Measurements from ENCODE around the gene RNF121.

Gene RNF121

DNA sequence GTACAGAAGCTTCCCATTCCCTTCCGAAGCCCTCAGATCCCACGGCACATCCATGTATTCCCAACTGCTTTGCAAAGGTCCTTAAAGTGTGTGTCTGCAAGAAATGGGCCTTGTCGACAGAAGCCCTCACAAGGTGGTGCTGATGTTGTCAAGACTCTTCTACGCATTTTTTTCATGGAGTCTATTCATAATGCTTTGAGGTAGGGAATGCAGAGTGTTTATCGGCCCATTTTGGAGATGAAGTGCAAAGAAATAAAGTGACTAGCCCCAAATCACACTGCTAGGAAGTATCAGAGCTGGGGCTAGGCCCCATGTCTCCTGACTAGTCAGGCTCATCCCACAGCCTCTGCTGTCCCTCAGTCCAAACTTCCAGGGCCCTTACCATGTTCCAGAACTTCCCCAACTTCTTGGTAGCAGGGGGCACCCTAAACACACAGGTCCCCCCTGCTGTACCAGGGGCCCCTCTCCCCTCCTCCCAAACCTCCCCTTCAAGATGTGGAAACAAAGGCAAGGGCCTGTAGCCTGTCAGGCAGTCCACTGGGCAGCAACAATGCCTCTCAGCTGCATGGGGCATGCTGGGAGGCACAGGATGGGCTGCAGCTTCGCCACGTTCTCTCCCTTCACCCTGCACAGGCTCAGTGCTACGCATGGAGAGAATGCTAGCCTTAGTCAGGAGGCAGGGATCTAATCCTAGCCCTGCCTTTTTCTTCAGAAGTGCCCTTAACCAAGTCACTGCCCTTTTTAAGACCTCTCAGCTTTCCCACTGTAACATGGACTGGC lies 77.7 kb downstream of the RNF121 start:
- DNase-seq (ENCODE audit: low read depth), result no peak

DNA sequence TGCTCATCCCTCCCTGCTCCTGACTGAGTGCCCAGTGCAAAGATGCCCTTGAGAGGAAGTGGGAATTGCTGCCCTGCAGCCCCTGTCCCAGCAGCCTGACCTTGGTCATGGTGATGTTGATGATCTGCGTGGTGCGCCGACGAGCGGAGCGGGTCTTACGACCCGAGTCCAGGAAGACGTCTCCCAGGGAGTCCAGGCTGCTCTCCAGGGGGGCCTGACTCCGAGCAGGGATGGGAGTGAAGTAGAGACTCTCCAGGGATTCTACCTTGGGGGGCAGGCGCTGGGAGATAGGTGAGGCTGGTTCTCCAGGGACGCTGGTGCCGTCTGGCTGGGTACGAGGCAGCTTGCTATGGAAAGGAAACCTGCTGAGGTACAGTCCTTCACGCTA lies 78.2 kb downstream of the RNF121 start:
- no peak for DNase-seq (ENCODE audit: low read depth)

DNA sequence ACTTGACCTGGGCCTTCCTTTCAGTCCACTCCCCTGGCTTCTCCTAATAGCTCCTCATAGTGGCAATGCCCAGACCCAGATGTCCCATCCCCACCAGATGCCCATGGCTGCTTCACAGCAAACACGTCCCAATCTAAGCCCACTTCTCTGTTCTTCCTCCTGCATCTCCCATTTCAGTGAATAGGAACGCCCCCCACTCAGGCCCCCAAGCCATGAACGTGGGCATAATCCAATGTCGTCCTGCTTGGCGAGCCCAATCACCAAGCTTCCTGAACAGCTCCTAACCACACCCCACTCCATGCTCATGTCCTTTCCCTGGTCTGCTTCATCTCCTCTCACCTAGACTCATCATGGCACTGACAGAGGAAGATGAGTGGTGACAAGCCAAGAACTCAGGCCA lies 78.7 kb downstream of the RNF121 start:
- DNase-seq (ENCODE audit: low read depth), result no peak

DNA sequence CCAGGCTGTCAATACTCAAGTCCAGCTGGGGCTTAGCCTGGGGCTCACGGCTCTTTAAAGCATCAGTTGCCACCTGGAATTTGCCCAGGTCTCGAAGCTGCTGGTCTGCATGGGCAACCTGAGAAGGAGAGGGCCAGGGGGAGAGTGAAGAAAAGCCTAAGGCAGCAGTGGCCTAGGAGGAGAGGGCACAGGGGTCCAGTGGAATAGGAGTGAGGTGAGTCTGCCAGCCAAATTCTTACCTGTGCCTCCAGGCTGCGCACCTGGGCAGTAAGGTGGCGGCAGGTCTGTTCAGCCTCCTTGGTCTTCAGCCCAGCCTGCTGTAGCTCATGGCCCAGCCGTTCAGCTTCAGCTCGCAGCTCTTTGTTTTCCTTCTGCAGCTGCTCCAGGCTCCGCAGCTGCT lies 79.9 kb downstream of the RNF121 start:
- no peak for DNase-seq (ENCODE audit: low read depth)

DNA sequence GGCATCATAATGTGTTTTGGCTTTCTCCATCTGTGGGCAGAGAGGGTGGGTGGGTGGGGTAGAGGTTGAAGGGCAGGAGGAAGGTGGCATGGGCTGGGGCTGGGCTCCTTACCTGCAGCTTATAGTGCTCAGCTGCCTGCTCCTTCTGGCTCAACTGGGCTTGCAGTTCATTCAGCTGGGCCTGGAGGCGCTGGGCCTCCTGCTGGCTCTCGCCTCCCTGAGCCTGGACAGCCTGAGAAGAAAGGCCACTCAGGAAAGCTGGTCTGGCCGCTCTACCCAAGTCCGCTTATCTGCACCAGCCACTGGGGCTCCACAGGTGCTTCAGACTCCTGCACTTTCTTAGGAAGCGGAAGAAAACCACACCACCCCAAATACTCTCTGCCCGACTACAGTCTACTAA lies 80.3 kb downstream of the RNF121 start:
- no peak for DNase-seq (ENCODE audit: low read depth)

DNA sequence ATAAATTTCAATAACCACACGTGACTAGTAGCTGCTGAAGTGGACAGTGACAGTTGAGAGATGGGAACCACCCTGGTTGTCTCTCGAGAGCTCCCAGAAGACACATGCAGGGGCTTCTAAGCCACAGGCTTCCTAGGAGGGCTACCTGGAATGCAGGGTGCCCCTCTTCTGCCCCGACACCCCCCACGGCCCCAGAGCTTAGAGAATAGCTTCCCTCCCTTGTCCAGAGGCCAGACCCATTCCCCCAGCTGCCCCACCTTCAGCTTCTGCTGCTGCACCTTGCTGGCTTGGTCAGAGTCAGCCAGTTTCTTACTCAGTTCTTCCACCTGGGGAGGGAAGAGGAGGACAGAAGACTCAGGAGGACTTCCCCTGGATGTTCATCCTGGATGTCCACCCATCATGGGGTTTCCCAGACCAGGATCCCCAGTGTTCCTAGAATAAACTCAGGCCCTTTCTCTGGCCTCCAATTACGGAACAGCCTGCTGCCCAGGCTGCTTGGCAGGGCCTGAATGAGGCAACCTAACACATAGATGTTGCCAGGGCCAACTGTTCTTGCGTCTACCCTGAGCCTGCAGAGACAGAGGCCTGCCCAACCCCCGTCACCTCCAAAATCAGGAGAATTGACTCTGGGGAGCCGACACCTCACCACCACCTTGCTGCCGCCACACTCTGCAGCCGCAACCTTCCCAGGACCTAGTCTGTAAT lies 81.8 kb downstream of the RNF121 start:
- DNase-seq (ENCODE audit: low read depth), result no peak

DNA sequence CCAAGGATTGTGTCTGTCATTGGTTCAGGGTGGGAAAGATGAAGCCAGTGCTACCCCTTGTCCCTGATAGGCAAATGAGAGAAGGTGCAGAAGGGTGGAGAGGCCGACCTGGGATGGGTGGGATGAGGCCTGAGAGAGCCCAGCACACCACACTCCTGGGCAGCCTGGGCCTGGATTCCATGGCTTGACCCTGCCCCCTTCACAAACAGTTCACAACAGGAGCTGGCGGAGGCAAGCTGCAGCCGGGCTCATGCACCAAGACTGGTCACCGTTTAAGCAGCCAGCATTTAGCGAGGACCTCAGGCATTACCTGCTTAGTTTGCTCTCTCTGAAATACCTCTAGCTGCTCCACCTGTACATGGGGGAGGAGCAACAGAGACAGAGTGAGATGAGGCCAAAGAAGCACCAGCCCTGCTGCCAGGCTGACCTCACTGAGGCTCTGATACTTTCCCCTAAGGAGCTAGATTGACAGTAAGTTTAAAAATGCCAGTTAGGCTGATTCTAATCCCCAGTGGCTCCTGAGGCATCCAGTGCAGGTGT lies 83.3 kb downstream of the RNF121 start:
- no peak for DNase-seq (ENCODE audit: low read depth)

DNA sequence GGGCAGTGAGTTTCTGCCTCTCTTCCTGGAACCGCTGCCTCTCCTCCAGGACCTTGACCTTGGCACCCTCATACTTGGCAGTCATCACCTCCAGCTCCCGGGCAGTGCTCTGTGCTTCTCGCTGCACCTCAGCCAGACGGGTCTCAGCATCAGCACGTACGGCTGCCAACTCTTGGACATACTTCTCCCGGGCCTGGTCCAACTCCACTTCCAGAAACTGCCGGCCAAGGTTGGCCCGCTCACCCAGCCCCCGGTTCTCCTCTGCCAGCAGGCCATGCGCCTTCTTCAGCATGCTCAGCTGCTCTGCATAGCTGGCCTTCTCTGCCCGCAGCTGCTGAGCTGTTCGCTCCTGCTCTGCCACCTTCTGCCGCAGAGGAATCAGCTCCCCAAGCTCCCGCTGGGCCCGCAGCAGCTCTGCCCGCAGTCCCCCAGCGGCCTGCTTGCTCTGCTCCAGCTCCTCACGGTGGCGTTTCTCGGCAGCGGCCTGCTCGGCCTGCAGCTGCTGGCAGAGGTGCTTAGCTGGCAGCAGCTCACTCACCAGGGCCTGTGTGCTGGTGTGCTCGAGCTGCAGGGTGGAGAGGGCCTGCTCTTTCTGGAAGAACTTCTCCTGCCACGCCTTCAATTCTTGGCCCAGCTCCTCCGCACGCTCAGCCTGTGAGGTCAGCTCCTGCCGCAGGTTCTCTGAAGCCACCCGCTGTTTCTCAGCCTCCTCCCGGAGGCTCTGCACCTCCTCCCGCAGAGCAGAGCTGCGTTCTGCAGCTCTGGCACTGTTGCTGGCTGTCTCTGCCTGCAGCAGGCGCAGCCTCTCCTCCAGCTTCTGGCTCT lies 84.3 kb downstream of the RNF121 start:
- no peak for DNase-seq (ENCODE audit: low read depth)

DNA sequence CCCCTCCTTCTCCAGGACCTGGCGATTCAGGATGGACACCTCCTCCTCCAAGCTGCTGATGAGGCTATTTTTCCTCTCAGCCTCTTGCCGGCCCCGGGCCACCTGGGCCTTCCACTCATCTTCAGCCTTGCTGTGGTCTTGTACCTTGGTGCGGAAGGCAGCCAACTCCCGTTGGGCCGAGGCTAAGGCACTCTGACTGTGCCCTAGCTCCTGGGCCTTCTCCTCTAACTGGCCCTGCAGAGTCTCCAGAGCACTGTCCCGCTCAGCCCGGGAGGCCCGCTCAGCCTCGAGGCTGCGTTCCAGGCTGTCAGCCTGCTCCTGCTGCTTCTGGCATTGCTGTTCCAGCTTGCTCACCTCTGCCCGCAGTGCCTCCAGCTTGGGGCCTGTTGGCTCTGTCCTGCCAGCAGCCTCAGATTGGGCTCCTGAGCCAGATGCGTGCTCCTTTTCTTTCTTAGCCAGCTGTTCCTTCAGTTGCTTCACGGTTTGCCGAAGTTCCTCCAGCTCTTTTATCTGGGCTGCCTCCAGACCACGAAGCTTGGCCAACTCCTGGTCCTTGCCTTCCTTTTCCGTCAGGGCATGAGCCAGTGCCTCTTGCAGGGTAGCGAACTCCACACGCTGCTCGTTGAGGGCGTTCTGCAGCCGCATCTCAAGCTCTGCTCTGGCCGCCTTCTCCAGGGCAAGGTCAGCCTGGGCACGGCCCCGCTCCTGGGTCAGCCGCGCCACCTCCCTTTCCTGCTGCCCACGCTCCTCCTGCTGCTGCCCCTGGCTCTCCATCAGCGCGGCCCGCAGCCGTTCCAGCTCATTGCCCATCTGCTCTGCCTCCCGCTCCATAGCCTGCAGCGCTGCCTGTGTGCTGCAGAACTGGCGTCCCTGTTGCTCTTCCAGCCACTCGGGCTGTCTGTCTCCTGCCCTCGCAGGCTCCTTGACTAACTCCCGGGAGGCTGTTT lies 85.2 kb downstream of the RNF121 start:
- DNase-seq (ENCODE audit: low read depth), result no peak

DNA sequence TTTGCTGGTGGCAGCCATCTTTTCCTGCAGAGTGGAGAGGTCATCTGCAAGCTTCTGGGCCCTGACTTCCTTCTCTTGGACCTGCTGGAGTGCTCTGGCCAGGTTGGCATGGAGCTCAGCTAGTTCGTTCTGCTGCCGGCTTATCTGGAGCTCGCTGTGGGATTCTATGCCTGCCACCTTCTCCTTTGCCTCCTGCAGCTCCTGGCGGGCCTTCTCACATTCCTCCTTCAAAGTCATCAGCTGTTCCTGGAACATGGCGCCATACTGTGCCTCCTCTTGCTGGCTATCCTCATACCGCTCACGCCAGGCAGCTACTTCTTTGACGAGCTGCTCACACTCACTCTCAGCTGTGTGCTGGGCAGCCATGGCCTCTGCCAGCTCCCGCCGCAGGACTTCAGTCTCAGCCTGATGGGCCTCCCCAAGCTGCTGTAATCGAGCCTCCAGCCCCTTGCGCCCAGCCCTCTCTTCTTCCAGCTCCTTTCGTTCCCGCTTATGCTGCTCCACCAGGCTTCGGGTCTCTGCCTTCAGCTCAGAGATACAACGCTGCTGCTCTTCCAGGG lies 86.0 kb downstream of the RNF121 start:
- DNase-seq (ENCODE audit: low read depth), result no peak

DNA sequence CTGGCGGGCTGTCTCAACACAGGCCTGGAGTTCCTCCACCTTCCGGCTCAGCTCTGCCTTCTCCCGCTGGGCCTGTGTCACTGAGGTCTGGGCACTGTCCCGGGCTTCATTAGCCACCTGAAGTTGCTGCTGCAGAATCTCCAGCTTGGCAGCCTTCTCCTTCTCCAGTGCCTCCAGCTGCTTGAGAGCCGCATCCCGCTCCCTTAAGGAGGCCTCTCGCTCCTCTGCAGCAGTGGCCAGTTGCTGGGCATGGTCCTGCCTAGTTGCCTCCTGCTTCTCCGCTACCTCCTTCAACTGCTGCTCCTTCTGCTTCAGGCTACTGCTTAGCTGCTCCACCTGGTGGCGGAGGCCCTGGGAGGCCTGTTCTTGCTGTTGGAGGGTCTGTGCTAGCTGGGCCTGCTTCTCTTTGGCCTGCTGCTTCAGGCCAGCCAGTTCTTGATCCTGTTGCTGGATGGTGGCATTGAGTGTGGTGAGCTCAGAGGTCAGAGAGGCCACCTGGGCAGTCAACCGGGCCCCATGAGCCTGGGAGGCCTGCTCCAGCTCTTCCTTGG lies 86.7 kb downstream of the RNF121 start:
- no peak for DNase-seq (ENCODE audit: low read depth)

DNA sequence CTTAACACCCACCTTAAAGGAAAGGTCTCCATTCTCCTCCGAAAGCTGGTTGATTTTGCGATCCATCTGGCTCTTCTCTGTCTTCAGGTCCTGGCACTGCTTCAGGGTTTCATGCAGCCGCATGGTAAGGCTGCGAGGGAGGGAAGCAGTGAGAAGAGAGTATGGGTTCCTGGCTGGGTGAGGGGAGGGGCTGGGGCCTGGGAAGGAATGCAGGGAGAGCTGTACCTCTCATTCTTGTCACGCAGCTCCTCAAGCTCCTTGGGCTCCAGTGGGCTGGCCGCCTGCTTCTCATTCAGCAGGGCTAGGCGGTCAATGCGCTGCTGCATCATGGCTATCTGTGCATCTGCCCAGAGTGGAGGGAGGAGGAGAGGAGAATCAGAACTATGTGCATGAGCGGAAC lies 89.3 kb downstream of the RNF121 start:
- DNase-seq (ENCODE audit: low read depth), result no peak

DNA sequence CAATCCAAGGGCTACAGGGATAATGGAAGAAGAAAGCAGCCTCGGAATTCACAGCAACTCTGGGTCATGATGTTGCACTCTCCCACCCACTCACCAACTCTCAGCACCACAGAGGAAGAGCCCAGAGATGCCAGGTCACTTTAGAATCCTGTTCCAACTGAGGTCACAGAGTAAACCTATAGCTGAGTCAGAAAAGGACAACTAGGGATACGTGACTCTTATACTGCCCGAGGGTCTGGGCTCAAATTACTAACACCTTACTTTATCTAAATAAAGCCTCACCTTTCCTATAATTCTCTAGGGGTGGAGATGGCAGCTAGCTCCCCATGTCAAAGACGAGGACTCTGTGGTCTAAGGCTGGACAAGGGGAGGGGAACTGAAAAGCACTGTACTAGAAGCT lies 94.5 kb downstream of the RNF121 start:
- DNase-seq (ENCODE audit: low read depth), result no peak

DNA sequence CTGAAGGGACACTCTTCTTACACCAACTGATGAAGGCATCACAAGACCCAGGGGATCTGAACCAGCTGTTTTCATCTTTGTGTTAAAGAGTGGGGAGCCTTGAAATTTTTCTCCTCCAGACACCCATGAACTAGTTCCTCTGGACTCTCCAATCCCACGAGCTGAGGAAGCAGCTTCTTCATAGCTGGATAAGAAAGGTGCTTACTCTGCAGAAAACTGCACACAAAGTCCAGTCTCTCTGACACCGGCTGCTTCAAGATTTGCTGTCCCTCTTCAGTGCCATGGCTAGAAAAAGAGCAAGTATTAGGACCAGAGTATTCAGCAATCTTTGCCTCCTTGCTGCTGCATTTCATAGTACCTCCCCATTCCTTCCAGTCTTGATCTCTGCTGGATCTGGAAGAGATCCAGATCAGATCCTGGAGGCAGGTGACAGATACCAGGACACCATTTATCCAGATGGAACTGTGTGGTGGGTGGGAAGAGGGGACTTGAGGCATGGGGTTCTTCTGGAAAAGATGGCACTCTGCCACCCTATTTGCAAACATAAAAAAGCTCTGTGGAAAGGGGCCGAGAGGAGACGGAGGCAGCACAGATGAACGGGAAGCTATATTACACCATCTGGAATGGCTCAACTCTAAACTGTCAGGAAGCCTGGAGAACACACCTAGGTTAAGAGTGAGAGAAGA lies 95.4 kb downstream of the RNF121 start:
- DNase-seq (ENCODE audit: low read depth), result no peak

DNA sequence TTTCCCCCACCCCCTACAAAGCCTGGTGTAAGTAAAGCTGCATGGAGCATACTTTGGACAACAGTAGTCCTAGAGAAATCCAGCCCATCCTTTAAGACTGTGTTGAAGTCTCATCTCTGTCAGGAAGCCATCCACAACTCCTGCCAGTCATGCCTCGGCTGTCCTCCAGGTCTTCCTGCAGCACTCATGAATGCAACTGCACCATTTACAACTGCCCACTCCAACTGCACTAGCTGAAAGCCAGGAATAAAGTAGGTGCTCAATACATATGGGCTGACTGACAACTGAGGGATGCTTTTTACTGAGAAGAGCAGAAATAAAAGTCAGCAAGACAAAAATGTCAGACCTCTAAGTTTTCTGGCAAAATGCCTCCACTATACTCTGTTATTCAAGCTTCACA lies 97.2 kb downstream of the RNF121 start:
- no peak for DNase-seq (ENCODE audit: low read depth)

DNA sequence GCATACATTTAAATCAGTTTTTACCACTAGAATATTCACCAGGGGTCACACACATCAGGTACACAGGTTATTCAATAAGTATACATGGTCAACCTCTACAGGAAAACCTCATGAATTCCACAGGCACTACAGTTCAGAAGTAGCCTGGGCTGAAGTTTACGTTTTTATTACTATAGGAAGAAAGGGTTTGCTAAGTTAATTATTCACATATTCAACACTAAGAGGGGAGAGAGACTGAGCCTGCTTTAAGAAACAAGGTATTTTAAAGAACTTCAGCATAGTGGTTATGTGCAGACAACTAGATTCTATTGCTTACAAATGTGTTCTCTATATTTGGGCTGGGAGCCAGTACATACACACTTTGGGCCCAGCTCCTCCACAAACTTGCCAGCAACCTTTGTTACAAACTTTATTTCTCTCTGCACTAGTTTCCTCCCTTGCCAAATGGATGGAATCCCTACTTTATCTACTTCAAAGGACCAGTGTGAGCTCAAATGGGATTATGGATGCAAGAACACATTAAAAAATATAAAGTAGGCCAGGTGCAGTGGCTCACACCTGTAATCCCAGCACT lies 101.7 kb downstream of the RNF121 start:
- DNase-seq (ENCODE audit: low read depth), result no peak

DNA sequence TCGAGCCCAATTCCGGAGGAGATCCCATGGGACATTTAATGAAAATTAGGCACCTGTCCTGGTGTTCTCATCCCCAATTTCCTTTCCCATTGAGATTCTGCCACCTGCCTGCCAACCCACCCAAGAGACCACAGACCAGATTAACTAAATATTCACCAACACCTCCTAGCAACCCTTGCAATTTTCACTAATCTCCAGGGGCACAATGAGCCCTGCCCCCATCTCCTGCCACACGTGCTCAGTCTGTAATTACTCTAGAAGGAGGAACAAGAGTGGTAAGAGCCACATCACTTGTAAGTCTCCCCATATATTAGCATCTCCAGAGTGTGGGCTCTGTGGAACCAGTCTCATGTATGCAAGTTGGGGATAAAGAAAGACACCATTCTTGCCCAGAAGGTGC lies 107.8 kb downstream of the RNF121 start:
- DNase-seq (ENCODE audit: low read depth), result no peak

DNA sequence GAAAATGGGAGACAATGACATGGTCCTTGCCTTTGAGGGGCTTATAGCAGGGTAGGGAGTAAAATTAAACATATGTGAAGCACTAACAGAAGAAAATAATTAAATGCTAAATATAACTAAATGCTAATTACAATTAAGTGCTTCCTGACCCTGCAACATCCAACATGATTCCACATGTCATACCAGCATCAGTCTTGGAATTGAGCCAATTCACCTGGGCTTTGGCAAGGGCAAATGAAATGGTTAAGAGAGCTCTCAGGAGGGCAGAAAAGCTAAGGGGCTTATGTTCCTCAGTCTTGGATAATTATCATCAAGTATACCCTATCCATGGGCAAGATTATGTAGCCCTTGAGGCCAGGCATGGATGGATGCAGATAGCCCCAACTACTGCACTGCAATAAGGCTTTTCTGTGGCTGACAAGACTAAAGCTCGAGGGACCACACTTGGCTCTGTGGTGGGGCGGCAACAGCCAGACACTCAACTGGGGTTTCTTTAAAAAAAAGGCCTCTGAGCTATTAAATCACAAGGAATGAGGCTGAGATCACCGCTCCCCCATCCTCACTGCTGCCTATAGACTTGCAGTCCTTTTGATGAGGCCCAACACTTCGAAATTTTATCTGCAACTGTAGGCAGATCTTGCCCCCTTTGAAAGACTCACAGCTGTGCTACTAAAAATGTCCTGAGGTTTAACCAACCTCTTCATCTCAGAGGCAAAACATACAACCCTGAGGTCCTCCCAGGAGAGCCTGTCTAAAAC lies 108.9 kb downstream of the RNF121 start:
- no peak for DNase-seq (ENCODE audit: low read depth)

DNA sequence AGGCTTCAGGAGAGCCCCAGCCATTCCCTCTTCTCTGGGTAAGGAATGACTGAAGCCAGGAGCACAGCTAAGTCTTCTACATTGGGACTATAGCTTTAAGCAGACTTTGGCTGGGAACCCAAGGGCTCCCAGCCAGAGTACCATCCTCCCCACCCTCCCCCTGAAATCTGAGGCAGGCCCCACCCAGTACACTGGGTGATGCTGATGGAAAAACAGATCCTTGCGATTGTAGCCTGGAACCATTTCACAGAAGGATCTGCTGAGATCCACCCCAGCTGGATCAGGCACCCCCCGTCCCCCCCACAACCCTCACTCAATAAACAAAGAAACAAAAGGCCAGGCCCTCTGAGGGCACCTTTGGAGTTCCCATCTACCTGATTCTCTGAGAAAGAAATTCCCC lies 109.6 kb downstream of the RNF121 start:
- no peak for DNase-seq (ENCODE audit: low read depth)

All from T-helper 22 cell (primary cell).